Retinal pigment epithelial cell (primary cell): ENCODE results near the gene BNIP1.

Experiments used
- DNase-seq: peaks from one replicate; pipeline ENCODE4 v3.0.0-alpha.2; 2010; ENCODE audit warnings: low read depth
- H3K4me3 ChIP-seq: 2 replicates; pipeline ENCODE4 v1.5.1; 2011; ENCODE audit warnings: mild to moderate bottlenecking, low read length, control low read depth, moderate library complexity
- CTCF ChIP-seq: conservative IDR thresholded peaks from 2 replicates; pipeline ENCODE4 v1.5.1; 2011; ENCODE audit warnings: low read depth, low read length, control low read depth, inconsistent platforms

The BNIP1 gene

GRCh38 chr5:173201636-173202265 is 57.4 kb downstream of the BNIP1 start:
- H3K4me3 ChIP-seq = no peak overlapping the region
- no peak for TF ChIP-seq CTCF
- peak; percentile 34 for DNase-seq

DNA sequence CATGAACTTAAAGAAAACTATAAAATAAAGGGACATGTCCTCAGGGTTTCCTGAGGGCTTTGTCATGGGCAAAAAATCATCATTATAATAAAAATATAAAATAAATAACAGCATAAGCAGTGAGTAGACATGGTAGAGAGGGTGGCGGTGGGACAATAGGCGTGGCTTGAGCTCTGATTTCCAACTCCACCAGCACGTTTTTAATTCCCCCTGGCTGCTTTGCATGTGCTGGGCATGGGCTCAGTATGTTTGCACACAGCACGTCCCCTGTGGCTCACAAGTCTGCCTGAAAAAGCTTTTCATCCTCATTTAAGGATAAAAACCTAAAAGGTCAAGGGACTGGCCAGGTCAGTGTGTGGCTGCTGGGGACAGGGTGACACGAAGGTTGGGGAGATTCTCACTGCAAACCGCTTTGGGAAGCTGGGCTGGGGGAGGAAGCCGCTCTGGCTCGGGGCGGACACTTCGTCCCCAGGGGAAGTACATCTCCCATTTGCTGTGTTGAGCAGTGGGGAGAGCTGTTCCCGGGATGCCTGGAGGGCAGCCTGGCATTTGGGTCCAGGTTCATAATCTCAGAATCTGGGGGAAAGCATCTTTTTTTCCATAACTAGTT is 58.0 kb downstream of the BNIP1 start:
- H3K4me3 ChIP-seq = no peak overlapping the region
- TF ChIP-seq CTCF = no peak
- no peak for DNase-seq

DNA sequence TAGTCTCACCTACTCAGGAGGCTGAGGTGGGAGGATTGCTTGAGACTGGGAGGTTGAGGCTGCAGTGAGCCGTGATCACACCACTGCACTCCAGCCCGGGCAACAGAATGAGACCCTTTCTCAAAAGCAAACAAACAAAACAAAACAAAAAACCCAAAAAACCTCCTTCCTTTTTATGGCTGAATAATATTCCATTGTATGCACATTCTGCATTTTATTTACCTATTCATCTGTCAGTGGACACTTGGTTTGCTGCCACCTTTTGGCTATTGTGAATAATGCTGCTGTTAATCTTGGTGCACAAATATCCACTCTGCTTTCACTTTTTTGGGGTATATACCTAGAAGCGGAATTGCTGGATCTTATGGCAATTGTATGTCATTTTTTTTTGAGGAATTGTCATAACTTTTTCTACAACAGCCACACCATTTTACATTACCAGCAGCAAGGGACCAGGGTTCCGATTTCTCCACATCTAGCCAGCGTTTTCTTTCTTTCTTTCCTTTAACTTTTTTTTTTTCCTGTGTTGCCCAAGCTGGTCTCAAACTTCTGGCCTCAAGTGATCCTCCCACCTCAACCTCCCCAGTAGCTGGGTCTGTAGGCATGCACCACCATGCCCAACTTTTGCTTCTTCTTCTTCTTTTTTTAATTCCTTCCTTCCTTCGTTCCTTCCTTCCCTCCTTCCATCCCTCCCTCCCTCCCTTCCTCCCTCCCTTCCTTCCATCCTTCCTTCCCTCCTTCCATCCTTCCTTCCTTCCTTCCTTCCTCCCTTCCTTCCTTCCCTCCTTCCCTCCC is 60.1 kb downstream of the BNIP1 start:
- peak; percentile 60 for TF ChIP-seq CTCF
- no peak for DNase-seq
- H3K4me3 ChIP-seq = no peak overlapping the region

DNA sequence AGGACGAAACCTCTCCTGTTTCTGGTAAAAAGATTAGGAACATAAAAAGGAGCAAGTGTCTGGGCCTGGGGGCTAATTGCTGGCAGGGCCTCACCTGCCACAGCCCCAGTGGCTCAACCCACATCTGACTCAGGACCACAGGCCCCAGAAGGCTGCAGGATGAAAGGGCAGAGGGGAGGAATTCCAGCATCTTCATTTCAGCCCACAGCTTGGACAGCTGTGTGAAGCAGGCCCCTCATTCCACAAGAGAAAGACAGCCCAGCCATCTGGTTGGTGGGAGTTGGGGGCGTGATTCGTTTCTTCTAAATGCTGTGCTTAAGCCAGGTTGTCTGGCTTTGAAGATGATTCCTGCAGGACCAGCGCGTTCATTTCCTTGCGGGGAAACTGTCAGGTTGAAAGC is 61.6 kb downstream of the BNIP1 start:
- DNase-seq = no peak
- no peak overlapping the region for H3K4me3 ChIP-seq
- no peak for TF ChIP-seq CTCF

DNA sequence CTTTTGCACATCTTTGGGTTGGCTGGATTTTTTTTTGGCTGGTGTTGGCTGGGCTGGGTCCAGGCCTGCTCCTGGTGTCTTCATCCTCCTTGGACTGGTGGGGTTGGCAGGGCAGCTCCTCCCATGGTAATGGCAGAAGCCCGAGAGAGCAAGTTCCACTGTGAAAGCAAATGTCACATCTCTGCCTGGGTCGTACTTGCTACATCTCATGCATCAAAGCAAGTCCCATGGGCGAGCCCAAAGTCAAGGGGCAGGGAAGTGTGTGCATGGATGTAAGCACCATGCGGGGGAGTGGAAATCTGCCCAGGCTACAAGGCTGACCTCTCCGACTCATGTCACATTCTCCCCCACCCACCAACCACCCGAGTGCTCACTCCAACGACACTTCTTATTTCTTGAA is 64.0 kb downstream of the BNIP1 start:
- TF ChIP-seq CTCF = no peak
- no peak for DNase-seq
- no peak overlapping the region for H3K4me3 ChIP-seq

GRCh38 chr5:173210877-173211276 is 66.5 kb downstream of the BNIP1 start:
- no peak overlapping the region for H3K4me3 ChIP-seq
- TF ChIP-seq CTCF = no peak
- DNase-seq = no peak
